ENCODE measurements around the gene ZSCAN18. TPM values are rescaled to one million over a fixed set of nuclear protein-coding genes. Genes with fewer than 3 reads are reported as not detected.

Gene ZSCAN18
- polyA plus RNA-seq, 3 donors = 1.1 to 4.1 (median 2.3) TPM

DNA sequence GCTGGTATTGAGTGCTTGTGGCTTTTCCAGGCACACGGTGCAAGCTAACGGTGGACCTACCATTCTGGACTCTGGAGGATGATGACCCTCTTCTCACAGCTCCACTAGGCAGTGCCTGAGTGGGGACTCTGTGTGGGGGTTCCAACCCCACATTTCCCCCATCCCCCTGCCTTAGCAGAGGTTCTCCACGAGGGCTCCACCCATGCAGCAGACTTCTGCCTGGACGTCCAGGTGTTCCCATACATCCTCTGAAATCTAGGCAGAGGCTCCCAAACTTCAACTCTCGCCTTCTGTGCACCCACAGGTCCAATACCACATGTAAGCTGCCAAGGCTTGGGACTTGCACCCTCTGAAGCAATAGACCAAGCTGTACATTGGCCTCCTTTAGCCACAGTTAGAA lies 25.3 kb upstream of the ZSCAN18 start:
- no peak overlapping the region for H3K27ac Mint-ChIP-seq
- Histone ChIP-seq H3K79me2 (ENCODE audit: insufficient read depth, low read length) (no peaks in the 10 kb centered on the region), H2AFZ (ENCODE audit: insufficient read depth, low read depth, low read length, poor library complexity, severe bottlenecking) (no peak overlapping the region), H3K4me1 (ENCODE audit: control insufficient read depth in 1 of 2, insufficient read depth in 2 of 2, low read length in 2 of 2) (no peaks in the 10 kb centered on the region), H3K27me3 (ENCODE audit: control insufficient read depth in 2 of 2, insufficient read depth in 2 of 2, low read length in 2 of 2) (no peaks in the 10 kb centered on the region), H4K20me1 (ENCODE audit: insufficient read depth, low read length) (no peaks in the 10 kb centered on the region), H3K27ac (ENCODE audit: low read depth in 1 of 2, low read length in 2 of 2) (no peak overlapping the region), H3K4me3 (replicated peaks in 1 of 3; ENCODE audit: low read depth in 2 of 3, low read length in 3 of 3) (peak overlapping the region in 1 of 3 experiments; percentile 14), H3K4me2 (replicated peaks; ENCODE audit: extremely low read depth, low read length, poor library complexity, severe bottlenecking) (no peak overlapping the region), H3K36me3 (replicated peaks in 1 of 2; ENCODE audit: control insufficient read depth in 1 of 2, insufficient read depth in 2 of 2, low read length in 2 of 2) (peaks cover 0 to 10% of the 10 kb centered on the region in 2 donors), H3K9ac (ENCODE audit: insufficient read depth, low read length, poor library complexity, severe bottlenecking) (no peak overlapping the region), H3K9me3 (replicated peaks in 1 of 2; ENCODE audit: control insufficient read depth in 1 of 2, insufficient read depth in 1 of 2, low read length in 2 of 2) (peaks cover 89 to 100% of the 10 kb centered on the region in 2 donors)
- no peak for TF ChIP-seq CTCF (IDR thresholded peaks at IDR 0.05)
- peaks cover under 1 to 3% of the 10 kb centered on the region in 2 donors for H3K36me3 Mint-ChIP-seq
- intact Hi-C loops (cut with micrococcal nuclease) = no loop called here
- H3K9me3 Mint-ChIP-seq = peaks cover 65 to 98% (median 96%) of the 10 kb centered on the region in 7 donors
- WGBS (ENCODE audit: insufficient coverage) = 54% methylated on average over 3 of the region's 5 CpGs
- DNase-seq = no peak
- H3K4me1 Mint-ChIP-seq = no peaks in the 10 kb centered on the region
- H3K4me3 Mint-ChIP-seq = no peak overlapping the region
- peaks cover 0 to 1% (median 0%) of the 10 kb centered on the region in 3 donors for H3K27me3 Mint-ChIP-seq (ENCODE audit: low read depth in 3 of 3)

- Histone ChIP-seq H3K9ac (ENCODE audit: insufficient read depth, low read length, poor library complexity, severe bottlenecking) (no peak overlapping the region), H3K27ac (ENCODE audit: low read depth in 1 of 2, low read length in 2 of 2) (no peak overlapping the region), H3K4me1 (ENCODE audit: control insufficient read depth in 1 of 2, insufficient read depth in 2 of 2, low read length in 2 of 2) (no peaks in the 10 kb centered on the region), H3K4me2 (replicated peaks; ENCODE audit: extremely low read depth, low read length, poor library complexity, severe bottlenecking) (no peak overlapping the region), H3K4me3 (replicated peaks in 1 of 3; ENCODE audit: low read depth in 2 of 3, low read length in 3 of 3) (peak overlapping the region in 1 of 3 experiments; percentile 41), H4K20me1 (ENCODE audit: insufficient read depth, low read length) (no peaks in the 10 kb centered on the region), H3K27me3 (ENCODE audit: control insufficient read depth in 2 of 2, insufficient read depth in 2 of 2, low read length in 2 of 2) (no peaks in the 10 kb centered on the region), H3K36me3 (replicated peaks in 1 of 2; ENCODE audit: control insufficient read depth in 1 of 2, insufficient read depth in 2 of 2, low read length in 2 of 2) (no peaks in the 10 kb centered on the region), H3K79me2 (ENCODE audit: insufficient read depth, low read length) (no peaks in the 10 kb centered on the region), H3K9me3 (replicated peaks in 1 of 2; ENCODE audit: control insufficient read depth in 1 of 2, insufficient read depth in 1 of 2, low read length in 2 of 2) (peaks cover 80 to 97% of the 10 kb centered on the region in 2 donors), H2AFZ (ENCODE audit: insufficient read depth, low read depth, low read length, poor library complexity, severe bottlenecking) (no peak overlapping the region)
- peaks cover 59 to 93% (median 89%) of the 10 kb centered on the region in 7 donors for H3K9me3 Mint-ChIP-seq
- intact Hi-C loops (cut with micrococcal nuclease) = no loop called here
- H3K27ac Mint-ChIP-seq = no peak overlapping the region
- DNase-seq = no peak
- peaks cover 1 to 7% (median 5%) of the 10 kb centered on the region in 3 donors for H3K27me3 Mint-ChIP-seq (ENCODE audit: low read depth in 3 of 3)
- 47% methylated on average over 2 of the region's 5 CpGs for WGBS (ENCODE audit: insufficient coverage)
- H3K4me3 Mint-ChIP-seq = no peak overlapping the region
- no peaks in the 10 kb centered on the region for H3K36me3 Mint-ChIP-seq
- no peak for TF ChIP-seq CTCF (IDR thresholded peaks at IDR 0.05)
- H3K4me1 Mint-ChIP-seq = no peaks in the 10 kb centered on the region
These were observed 21.1 kb upstream of the ZSCAN18 start for GRCh38 chr19:58118979-58119733.
